ENCODE measurements around the gene EIF3L. TPM values are rescaled to one million over a fixed set of nuclear protein-coding genes. Genes with fewer than 3 reads are reported as not detected.
A peak's percentile ranks its signal among the peaks of the same experiment; 100 is the strongest.

Gene EIF3L
- total and polyA plus RNA-seq, 2 of the 8 experiments (the other 6 are each of a cell fraction or from before 2014, with no cell fraction given) = 639 to 886 TPM

GRCh38 chr22:37854946-37855345 lies 5.7 kb downstream of the EIF3L start:
- no peak overlapping the region for H2AFZ ChIP-seq (ENCODE audit: low read length)
- no peaks in the 10 kb centered on the region for H3K9me3 ChIP-seq (ENCODE audit: insufficient read depth in 2 of 2, low read depth in 1 of 2, low read length in 1 of 2)
- no peak overlapping the region for H3K14ac ChIP-seq (ENCODE audit: insufficient read length)
- no peak overlapping the region for H3K56ac ChIP-seq (replicated peaks; ENCODE audit: insufficient read length, low read depth, low read length)
- no peak for DNase-seq (ENCODE audit: low read depth in 1 of 2, low spot score in 2 of 2)
- no peak overlapping the region for H3K4ac ChIP-seq (replicated peaks; ENCODE audit: insufficient read length, low read depth, low read length)
- no peak for FAIRE-seq
- 0 out of 7 replicates have a peak overlapping the region, but pooled peaks of 1 of the 4 experiments have one; percentile 11 for H3K9ac ChIP-seq (replicated peaks in 1 of 4; ENCODE audit: extremely low read depth in 1 of 4, low read depth in 3 of 4, low read length in 3 of 4)
- peaks cover 1% of the 10 kb centered on the region for H3K23me2 ChIP-seq (ENCODE audit: low read depth, low read length)
- ChIA-PET CTCF (ENCODE audit: partially characterized antibody) (interaction anchor here (0.9 to 5.6 kb wide), 6 partner anchors 8 to 100 kb away, joined by 3 to 38 read pairs (median 4); no protein-coding TSS in a partner anchor), POLR2A (ENCODE audit: partially characterized antibody) (interaction anchor here (0.8 to 4.3 kb wide), 18 partner anchors 8 to 79 kb away, joined by 3 to 24 read pairs (median 6); partner anchors contain the start of genes ANKRD54 and GALR3)
- no peak overlapping the region for H4K91ac ChIP-seq (replicated peaks; ENCODE audit: insufficient read length, low read length)
- H3K4me3 ChIP-seq (ENCODE audit: extremely low read depth in 1 of 4, insufficient read depth in 2 of 4, low read depth in 3 of 4, low read length in 4 of 4) = no peak overlapping the region
- no peak overlapping the region for H2BK12ac ChIP-seq (ENCODE audit: low read depth, low read length)
- no peak overlapping the region for H3K23ac ChIP-seq (ENCODE audit: insufficient read length)
- H3K18ac ChIP-seq (ENCODE audit: extremely low read depth, low read length) = no peak overlapping the region
- H3K4me2 ChIP-seq (ENCODE audit: insufficient read depth in 1 of 2, low read depth in 2 of 2, low read length in 2 of 2) = no peak overlapping the region
- H2AK5ac ChIP-seq (ENCODE audit: low read depth, low read length) = no peak overlapping the region
- 98% methylated on average over 2 of the region's 2 CpGs; no CpG with 5 or more reads in 1 of the 2 experiments for WGBS, 2 experiments (ENCODE audit: extremely low coverage in 1 of 2, insufficient coverage in 1 of 2, insufficient read length in 1 of 2, insufficient replicate concordance in 2 of 2, low coverage in 1 of 2, low lambda C conversion rate in 2 of 2, missing lambda C conversion rate in 1 of 2)
- H2BK120ac ChIP-seq (replicated peaks; ENCODE audit: low read depth, low read length) = no peak overlapping the region
- H3K36me3 ChIP-seq (ENCODE audit: control insufficient read depth in 2 of 4, insufficient read depth in 4 of 4, low read length in 3 of 4) = peaks cover 38 to 89% (median 72%) of the 10 kb centered on the region in 4 experiments
- peaks cover 0 to 2% (median 0%) of the 10 kb centered on the region in 4 experiments; a peak in 1 of 7 replicates for H3K4me1 ChIP-seq (replicated peaks in 1 of 4; ENCODE audit: control insufficient read depth in 3 of 4, insufficient read depth in 4 of 4, low read length in 3 of 4)
- H4K8ac ChIP-seq (ENCODE audit: extremely low read depth, insufficient read depth, low read length) = no peak overlapping the region
- H2BK20ac ChIP-seq (ENCODE audit: low read length) = no peak overlapping the region
- peaks cover 7% of the 10 kb centered on the region for H3K79me1 ChIP-seq (ENCODE audit: low read depth, low read length)
- H4K5ac ChIP-seq (ENCODE audit: insufficient read length, low read depth, low read length) = no peak overlapping the region
- peaks cover 4 to 53% of the 10 kb centered on the region in 2 experiments for H3K79me2 ChIP-seq (ENCODE audit: control insufficient read depth in 1 of 2, insufficient read depth in 2 of 2, low read length in 2 of 2)
- no peaks in the 10 kb centered on the region for H3K27me3 ChIP-seq (replicated peaks in 1 of 4; ENCODE audit: control insufficient read depth in 3 of 4, extremely low read depth in 1 of 4, insufficient read depth in 3 of 4, low read length in 3 of 4)
- H3K27ac ChIP-seq (ENCODE audit: low read depth, low read length) = no peak overlapping the region
- H2BK15ac ChIP-seq (ENCODE audit: low read length) = no peak overlapping the region
- peaks cover 2 to 4% of the 10 kb centered on the region in 2 experiments for H4K20me1 ChIP-seq (replicated peaks in 1 of 2; ENCODE audit: control insufficient read depth in 1 of 2, insufficient read depth in 2 of 2, low read length in 2 of 2)
- no peak overlapping the region for H2BK5ac ChIP-seq (ENCODE audit: low read depth, low read length)
- no peak for TF ChIP-seq SP1 (IDR thresholded peaks at IDR 0.05; ENCODE audit: low read depth, low read length)
- no peak for TF ChIP-seq JUN (IDR thresholded peaks at IDR 0.05; ENCODE audit: low read depth, low read length)
- TF ChIP-seq SIRT6 (IDR thresholded peaks at IDR 0.05; ENCODE audit: low read length) = no peak
- TF ChIP-seq, protein P1, sequence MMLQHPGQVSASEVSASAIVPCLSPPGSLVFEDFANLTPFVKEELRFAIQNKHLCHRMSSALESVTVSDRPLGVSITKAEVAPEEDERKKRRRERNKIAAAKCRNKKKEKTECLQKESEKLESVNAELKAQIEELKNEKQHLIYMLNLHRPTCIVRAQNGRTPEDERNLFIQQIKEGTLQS (IDR thresholded peaks at IDR 0.05; ENCODE audit: insufficient read depth, low read depth, low read length) = no peak
- TF ChIP-seq TAF1 (IDR thresholded peaks at IDR 0.05; ENCODE audit: low read depth, low read length) = no peak
- no peak for TF ChIP-seq RBBP5 (IDR thresholded peaks at IDR 0.05; ENCODE audit: borderline replicate concordance, low read depth, low read length)
- TF ChIP-seq JUND (IDR thresholded peaks at IDR 0.05; ENCODE audit: low read length) = no peak
- no peak for TF ChIP-seq TAF7 (optimal IDR thresholded peaks at IDR 0.05; ENCODE audit: borderline replicate concordance, low read depth, low read length)
- no peak for TF ChIP-seq TEAD4 (IDR thresholded peaks at IDR 0.05; ENCODE audit: low read depth, low read length)
- TF ChIP-seq SUZ12 (IDR thresholded peaks at IDR 0.05; ENCODE audit: low read length) = no peak
- TF ChIP-seq EP300 (IDR thresholded peaks at IDR 0.05; ENCODE audit: borderline replicate concordance in 1 of 2, low read depth in 2 of 2, low read length in 2 of 2) = no peak
- no peak for TF ChIP-seq RXRA (IDR thresholded peaks at IDR 0.05; ENCODE audit: insufficient read depth, low read depth, low read length)
- no peak for TF ChIP-seq HDAC6 (IDR thresholded peaks at IDR 0.05; ENCODE audit: low read depth, low read length)
- TF ChIP-seq BRCA1 (IDR thresholded peaks at IDR 0.05; ENCODE audit: low read depth, low read length) = no peak
